ENCODE results near the gene PRRC2B. TPM values are rescaled to one million over a fixed set of nuclear protein-coding genes. Genes with fewer than 3 reads are reported as not detected.

PRRC2B gene
- total and polyA plus RNA-seq, 2 of the 13 experiments (the other 11 are each of a cell fraction or from before 2014, with no cell fraction given) = 20.8 to 37.4 TPM

GRCh38 chr9:131349881-131350563, 43.9 kb upstream of the PRRC2B start (continued):
- TF ChIP-seq POGK (CRISPR knock-in tag; conservative IDR thresholded peaks at IDR 0.05) (peak; percentile 47; the same call in 1 of the 2 replicates), ZNF704 (CRISPR knock-in tag; IDR thresholded peaks at IDR 0.05; ENCODE audit: borderline replicate concordance) (no peak), ZNF276 (CRISPR knock-in tag; IDR thresholded peaks at IDR 0.05; ENCODE audit: low read depth) (no peak), SNAI1 (CRISPR knock-in tag; IDR thresholded peaks at IDR 0.05; ENCODE audit: borderline replicate concordance) (no peak), ZBTB42 (CRISPR knock-in tag; IDR thresholded peaks at IDR 0.05) (no peak), REL (CRISPR knock-in tag; conservative IDR thresholded peaks at IDR 0.05) (no peak), ZNF629 (CRISPR knock-in tag; conservative IDR thresholded peaks at IDR 0.05) (no peak), ZBTB20 (CRISPR knock-in tag; IDR thresholded peaks at IDR 0.05; ENCODE audit: borderline replicate concordance, low read depth) (no peak), HOXA9 (CRISPR knock-in tag; IDR thresholded peaks at IDR 0.05; ENCODE audit: borderline replicate concordance) (no peak), REPIN1 (CRISPR knock-in tag; IDR thresholded peaks at IDR 0.05; ENCODE audit: borderline replicate concordance, low read depth) (peak; percentile 35; the same call in 1 of the 2 replicates), RELA (CRISPR knock-in tag; IDR thresholded peaks at IDR 0.05) (no peak), ZNF331 (CRISPR knock-in tag; IDR thresholded peaks at IDR 0.05) (peak; percentile 35; the same call in 1 of the 2 replicates), ZNF878 (CRISPR knock-in tag; IDR thresholded peaks at IDR 0.05) (no peak), ZFYVE20 (CRISPR knock-in tag; IDR thresholded peaks at IDR 0.05; ENCODE audit: borderline replicate concordance, low read depth) (no peak), RCOR2 (CRISPR knock-in tag; IDR thresholded peaks at IDR 0.05) (no peak), NFE2L2 (IDR thresholded peaks at IDR 0.05; ENCODE audit: low read length) (no peak), SAFB2 (CRISPR knock-in tag; IDR thresholded peaks at IDR 0.05; ENCODE audit: borderline replicate concordance, low read depth) (no peak), ZMAT5 (CRISPR knock-in tag; IDR thresholded peaks at IDR 0.05; ENCODE audit: borderline replicate concordance, low read depth) (no peak), ZNF687 (CRISPR knock-in tag; IDR thresholded peaks at IDR 0.05) (peak; percentile 84), RFXAP (CRISPR knock-in tag; IDR thresholded peaks at IDR 0.05; ENCODE audit: borderline replicate concordance) (no peak)
